HTR-8/SVneo (cell line): ENCODE data around the gene GSC2.

Source experiments
- DNase-seq: peaks from one replicate; pipeline ENCODE4 v3.0.0; 2011; ENCODE audit warnings: low spot score, mixed read lengths; ENCODE audit not compliant: insufficient read length
- FAIRE-seq: peaks from 2 replicates; lab custom pipeline; 2011; peaks lifted over from hg19 to GRCh38; lab: Jason Lieb, UNC

The GSC2 gene

DNA sequence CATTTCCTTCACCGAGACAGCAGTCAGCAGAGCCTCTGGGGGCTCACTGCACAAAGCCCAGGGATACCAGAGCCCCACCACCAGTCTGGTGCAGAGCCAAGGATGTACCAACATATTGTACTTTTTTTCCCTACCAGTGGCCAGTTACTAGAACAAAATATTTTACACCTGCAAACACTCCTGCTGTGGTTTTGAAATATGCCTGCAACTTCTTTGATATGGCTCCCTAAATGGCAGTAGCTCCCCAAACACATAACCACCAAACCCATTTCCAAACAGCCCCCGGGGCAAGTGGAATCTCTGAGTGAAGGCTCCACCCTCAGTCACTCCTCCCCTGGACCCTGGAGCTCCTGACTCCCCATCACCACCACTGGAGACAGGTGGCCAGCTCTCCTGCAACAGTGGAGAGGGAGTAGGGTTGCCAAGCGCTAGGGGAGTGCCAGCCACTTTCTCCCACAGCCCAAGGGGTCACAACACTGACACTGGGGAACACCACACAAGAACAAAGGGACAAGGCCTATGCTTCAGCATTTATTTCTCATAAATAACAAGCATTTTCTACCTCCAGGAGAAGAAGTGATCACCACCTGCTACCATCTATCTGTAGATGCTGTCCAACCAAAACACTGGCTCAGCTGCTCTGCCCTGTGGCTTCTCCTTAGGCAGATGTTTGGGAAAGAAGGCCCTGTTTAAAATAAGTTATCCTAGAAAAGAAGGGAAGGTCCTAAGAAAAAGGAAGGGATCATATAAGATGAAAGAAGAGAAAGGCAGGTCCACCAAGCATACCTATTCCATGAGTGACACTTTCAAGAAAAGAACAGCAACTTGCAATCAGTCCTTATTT lies 43.0 kb downstream of the GSC2 start:
- FAIRE-seq (no peak), DNase-seq (no peak)

DNA sequence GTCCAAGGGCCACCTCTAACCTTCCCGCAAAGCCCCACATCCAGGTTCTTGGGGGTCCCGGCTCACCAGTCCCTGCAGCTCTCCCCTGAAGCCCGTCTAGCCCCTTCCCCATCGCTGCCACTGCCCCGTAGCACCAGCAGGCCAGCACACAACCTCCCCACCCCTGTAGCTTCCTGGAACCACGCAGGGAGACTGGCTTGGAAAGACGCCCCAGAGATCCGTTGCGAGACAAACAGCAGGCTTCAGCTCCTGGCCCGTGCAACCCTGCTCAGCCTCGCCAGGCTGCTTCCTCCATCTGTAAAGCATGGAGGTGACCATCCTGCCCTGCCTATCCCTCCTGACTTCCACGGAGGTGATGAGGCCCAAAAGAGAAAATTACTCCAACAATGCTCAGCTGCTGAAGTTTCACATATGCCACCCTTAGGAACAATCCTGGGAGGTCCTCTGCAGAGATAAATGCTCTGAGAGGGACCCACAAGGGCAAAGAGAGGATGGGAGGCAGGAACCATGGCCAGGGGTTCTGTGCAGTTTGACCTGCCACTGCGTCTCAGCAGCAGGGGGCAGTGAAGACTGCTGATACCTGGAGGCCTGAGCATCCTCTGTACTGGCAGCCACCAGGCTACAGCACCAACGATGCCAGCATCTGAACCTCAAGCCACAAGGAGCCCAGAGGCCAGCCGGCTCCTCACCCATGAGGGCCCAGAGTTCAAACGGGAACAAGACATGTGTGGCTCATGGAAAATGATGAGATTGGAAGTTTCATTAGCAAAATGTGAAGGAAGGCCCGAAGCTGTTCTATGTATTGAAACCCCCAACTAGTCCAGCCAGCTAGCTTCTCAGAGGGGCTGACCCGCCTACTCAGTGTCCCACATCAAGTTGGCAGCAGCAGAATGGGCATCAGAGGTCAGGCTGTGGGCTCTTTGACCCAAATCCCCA lies 44.0 kb downstream of the GSC2 start:
- no peak for DNase-seq
- no peak for FAIRE-seq

DNA sequence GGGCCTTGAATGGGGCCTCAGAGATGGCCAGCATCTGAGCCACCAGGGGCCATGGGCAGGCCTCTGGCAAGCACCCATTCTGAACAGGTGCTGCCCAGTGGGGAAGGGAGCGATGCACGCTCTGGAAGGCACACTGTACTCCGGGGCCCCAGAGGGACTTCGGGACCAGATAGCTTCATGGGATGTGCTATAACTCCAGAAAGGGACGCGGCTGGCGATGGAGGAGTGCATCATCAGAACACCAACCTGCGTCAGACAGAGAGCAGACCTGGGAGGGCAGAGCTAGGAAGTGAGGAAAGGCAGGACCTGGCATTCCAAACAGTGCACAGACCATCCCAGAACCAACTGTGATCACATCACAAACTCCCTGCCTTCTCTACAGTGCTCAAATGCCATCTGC lies 44.6 kb downstream of the GSC2 start:
- DNase-seq (no peak), FAIRE-seq (no peak)

DNA sequence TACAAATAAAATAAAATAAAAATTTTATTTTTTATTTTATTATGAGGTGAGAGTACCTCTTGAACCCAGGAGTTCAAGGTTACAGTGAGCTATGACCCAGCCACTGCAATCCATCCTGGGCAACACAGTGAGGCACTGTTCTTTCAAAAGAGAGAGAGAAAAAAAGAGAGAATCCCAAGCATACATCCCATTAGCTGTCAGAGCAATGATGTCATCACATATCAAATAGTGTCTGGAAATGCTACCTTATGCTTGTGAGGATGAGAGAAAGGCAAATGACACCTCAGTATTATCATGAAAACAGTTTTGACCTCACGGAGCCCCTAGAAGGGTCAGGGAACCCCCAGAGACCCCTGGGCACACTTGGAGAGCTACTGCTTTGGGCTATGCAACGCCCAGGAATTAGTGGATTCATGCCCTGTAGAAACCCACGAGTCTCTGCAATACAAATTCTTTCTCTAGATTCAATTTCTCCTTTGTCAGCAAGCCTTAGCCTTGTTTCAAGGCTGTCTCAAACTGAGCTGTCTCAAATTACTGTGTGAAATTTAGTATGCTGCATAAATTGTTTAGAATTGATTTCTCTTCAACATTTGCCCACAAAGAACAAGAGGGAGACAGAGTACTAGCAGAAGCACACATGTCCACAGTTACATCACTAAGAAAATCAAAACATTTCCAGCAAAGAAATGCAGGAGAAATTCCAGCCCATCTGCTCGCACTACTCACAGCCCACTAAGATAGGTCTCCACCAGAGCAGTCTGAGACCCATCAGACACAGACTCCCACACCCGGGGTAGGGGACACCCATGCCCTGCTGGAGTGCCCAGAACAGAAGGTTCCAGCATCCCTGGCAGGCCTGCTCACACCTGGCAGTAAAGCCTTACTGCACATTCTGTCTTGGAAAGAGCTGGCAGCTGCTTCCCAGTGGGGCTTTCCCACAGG lies 45.9 kb downstream of the GSC2 start:
- DNase-seq: no peak
- FAIRE-seq: no peak

DNA sequence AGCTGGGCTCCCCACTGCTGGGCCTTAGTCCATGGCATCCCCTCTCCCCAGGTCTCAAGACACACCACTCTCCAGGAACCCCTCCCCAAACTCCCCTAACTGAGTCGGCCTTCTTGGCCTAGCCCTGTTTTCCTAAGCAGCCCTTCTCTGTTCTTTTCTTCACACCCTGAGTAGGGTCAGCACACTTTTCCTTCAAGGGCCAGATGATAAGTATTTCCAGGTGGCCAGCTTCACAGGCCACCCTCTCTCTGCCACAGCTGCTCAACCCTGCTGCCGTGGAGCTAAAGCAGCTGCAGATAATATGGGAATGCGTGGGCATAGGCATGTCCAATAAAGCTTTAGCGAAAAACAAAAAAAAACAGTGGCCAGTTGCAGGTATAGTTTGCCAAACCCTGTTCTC lies 51.9 kb downstream of the GSC2 start:
- no peak for DNase-seq
- FAIRE-seq: no peak

DNA sequence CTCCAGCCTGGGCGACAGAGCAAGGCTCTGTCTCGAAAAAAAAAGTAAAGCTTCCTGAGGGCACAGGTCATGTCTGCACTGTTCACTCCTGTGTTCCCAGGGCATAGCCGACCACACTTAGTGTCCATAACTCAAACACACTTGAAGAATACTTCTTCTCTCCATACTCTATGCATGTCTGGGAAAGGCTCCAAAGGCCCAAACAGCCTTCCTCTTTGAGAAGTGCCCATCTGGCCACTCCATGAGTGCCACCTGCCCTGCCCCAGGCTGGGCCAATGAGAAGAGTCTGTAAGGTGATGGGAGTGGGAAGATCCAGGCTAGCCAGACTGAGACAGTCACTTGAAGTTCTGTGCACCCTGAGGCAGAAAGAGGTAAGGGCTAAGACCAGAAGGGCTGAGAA lies 52.6 kb downstream of the GSC2 start:
- DNase-seq (no peak), FAIRE-seq (no peak)
